NCI-H2196 treated with DMSO at 0.1 percent for 48 hours (cell line): ENCODE measurements around the gene LRRC32.

Source experiments
- DNase-seq: peaks from one replicate; lab custom pipeline; 2025; ENCODE audit not compliant: unreplicated experiment; lab: John Stamatoyannopoulos, UW

Gene LRRC32

DNA sequence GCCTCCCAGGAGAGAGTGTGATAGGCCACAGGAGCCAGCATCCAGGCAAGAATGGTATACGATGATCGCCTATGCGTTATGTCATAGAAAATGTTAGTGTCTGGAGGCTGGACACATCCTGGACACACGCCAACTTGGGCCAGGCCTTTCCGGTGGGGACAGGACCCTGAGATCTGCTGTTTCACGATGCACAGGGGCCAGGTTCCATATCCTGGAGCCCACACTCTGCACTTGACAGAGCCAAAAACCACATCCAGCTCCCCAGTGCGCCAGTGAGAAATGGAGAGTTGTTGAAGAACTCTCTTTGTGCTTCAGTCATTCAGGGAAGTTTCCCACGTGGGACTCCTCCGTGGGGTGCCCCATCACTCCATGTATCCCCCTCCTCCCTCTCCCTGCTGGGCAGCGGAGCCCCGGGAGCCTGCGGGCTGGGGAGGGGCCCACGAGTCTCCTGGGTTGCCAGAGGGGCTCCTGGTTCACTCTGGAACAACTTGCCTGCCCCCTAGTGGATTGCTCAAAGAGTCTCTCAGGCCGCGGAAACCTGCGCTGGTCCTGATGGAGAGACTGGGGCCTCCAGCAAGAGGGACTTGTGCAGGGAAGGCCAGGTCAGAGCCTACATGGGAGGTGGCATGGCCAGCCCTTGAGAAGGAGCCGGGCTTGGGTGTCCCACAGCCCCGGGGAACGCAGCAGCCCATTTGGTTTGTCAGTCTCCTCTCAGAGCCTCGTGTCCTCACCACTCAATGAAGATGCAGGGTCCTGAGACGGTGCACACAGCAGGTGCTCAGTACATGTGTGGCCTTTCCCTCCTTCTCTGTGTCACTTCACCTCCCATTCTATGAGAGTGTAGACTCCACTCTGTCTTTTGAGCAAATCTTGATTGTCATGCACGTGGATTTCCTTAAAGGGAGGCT, 10.2 kb upstream of the LRRC32 start:
- DNase-seq = peak; percentile 13

DNA sequence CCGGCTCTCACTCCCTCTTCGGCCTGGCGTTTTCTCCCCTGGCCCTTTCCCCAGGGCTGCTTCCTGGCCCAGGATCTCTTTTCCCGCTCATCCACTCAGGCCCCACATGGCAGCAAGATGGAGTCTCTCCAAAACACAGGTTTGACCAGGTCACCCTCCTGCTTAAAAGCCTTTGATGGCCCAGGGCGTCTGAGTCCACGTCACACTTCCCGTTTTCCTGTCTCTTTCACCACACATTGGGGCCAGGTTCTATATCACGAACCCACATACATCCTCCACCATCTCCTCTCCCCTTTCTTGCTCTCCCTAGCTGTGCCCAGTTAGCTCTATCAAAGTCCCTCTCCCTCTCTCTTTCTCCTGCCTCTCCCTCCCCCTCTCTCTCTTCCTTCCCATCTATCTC, 7.8 kb upstream of the LRRC32 start:
- DNase-seq = no peak

DNA sequence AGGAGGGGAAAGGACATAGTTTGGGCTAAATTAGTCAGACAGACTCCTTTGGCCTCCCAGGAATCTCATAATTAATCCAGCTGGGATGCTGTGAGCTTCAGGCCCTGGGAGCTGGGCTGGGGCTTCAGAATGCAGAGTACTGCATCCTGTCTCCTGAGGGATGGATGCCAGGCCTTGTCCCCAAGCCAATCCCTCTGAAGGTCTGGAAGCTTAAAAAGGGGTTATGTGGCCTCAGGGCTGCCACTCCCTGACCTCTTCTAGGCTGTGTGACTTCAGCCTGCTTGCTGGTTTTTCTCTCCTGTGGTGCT, 6.9 kb upstream of the LRRC32 start:
- no peak for DNase-seq

DNA sequence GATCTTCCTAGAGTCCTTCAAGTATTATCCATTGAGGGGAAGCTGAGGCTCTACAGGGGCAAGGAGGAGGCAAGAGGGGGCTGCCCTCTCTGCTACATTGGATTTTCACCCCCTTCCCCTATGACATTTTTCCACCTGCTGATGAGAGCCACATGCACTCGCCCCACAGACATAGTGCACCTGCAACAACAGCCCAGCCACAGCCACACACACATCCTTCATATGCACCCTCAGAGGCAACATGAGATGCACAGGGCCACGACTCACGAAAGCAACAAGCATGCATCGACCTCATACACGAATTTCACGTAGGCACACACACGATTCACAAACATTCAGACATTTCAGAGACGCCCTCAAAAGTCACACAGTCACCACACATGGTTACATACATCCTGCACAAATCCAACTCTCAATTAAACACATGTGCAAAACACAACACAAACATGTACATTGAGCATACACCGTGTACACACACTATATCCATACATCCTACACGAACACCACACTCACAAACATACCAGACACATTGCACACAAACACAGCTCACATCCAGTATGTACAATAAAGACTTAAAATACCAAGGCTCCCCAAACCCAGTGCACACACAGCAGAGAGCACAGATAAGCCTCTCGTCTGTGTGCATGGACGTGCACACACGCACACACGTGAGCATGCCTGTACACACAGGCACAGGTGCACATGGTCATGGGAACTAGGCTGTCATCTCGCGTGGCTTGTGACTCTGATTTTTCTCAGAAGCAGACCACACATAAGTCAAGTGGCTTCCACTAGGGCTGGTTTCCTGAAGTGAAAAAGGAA, 6.3 kb upstream of the LRRC32 start:
- no peak for DNase-seq

DNA sequence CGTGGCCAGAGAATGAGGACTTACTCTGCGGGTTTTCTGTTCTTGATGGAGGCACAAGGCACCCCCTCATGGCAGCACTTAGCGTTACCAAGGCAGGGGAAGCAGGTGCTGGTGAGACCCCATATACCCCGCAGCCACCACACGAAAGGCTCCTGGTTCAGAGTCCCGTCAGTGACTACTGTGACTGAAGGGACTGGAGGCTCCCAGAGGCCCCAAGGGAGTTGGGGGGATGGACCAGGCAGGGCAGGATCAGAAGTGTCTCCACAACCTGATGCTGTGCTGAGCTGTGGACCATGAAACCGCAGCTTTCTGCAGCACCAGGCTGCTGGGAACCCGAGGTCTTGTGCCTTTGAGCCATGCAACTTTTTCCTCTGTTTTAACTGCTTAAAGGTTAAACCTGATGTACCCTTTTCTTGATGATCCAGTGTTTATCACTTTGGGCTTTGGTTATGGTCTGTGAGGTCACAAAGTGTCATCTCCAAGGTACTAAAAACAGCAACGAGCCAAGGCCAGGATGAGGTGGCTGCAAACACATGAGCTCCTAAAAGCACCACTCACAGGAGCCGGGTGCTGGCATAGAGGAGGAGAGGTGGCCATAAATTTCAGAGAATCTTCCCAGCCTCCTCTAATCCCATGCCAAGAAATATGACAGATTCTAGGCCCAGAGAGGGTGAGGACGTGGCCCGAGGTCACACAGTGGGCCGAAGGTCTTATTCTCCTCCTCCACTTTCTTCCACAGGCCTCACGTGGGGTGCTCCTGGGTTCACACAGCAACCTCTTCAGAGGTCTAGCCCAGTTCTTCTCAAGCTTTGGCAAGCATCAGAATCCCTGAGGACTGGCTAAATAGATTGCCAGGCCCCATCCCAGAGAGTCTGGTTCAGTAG, 4.2 kb upstream of the LRRC32 start:
- no peak for DNase-seq

DNA sequence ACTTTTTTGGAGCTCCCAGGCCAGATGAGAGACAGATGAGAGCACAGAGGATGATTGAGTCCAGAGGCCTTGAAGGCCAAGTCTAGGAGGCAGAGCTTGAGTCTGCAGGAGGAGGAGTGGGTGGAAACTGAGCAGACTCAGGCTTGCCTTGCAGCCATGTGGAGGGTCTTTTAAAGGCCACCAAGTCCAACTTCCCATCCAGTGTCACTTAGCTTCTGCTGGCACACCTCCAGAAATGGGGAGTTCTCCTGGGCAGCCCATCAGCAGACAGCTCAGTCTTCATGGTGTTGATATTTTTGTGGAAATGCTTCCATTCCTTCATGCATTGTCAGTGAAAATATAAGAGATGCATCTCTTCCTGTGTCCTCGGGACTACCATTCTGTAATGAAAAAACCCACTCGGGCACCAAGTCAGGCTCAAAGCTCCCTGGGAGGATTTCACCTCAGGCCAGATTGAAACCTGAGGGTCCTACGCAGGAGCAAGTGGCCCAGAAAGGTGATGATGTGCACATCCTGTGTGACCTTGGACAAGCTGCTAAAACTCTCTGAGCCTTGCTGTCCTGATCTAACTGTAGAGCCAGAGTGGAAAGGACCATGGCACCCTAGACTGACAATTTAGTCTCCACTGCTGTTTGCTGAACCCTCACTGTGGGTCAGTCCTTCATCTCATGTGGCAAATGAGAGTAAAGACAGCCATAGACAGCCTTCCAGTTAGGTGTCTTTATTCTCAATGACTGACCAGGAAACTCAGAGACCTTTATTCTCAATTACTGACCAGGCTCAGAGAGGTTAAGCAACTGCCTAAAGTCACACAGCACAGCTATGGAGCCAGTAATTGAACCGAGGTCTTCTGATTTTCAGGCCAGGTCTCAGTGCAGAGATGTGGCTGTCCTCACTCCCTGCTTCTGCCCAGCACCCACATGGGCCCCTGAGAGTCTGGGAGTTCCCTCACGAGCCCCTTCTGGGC, 2.9 kb upstream of the LRRC32 start:
- no peak for DNase-seq

DNA sequence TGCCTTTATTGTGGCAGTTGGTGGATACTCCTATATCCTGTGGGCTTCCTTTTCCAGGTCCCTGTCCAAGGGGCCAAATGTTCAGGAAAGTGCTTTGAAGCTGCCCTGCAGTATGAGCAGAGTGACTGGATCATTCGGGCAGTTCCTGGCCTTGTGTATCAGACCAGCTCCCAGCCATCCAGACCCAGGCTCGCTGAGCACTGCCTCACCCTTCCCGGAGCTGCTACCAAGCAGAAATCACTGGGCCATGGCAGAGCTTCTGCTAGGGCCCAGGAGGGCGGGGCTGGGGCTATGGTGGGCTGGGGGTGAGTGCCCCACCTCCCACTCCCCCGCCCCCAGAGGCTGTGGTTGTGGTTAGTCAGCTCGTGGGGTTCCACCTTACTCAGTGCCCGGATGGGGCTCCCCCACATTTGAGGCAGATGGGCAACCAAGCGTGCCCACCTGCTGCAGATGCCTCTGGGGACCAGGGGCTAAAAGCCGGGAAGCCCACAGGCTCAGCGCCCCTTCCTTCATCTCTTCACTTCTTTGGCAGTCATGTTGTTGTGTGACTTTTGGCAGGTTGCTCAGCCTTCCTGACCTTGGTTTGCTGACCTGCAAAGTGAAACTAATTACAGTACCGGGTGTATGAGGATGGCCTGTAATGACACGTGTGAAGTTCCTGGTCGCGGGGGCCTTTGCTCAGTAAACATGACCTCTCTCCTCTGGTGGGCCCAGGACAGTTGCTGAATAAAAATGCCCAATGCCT, 2.1 kb upstream of the LRRC32 start:
- DNase-seq = no peak

DNA sequence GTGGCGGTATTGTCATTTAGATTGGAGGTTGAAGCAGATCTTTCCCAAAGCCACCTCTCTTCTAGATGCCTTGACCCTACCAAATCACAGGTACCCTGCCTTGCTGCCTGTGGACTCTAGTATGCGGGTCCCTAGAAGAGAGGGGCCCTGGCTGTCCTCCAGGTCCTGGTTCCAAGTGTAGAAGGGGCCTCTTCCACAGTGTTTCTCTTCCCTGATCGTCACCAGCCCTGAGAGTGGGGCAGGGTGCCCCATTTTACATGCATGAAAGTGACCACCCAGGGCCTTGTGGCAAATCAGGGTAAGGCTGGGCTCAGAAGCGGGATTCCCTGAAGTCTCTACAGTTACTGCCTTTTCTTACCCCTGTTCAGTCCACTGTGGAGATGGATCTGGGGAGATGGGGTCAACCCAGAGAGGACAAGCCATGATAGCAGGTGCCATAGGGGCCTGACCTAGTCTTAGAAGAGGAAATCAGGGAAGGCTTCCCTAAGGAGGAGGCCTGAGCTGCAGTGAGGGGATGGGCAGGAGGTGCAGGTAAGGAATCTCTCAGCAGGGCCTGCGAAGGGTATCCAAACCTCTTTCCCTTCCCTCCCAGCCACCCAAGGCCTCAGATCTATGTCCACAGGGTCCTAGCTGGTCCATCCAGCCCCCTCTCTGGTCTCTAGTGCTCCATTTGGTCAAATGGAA, 1.2 kb upstream of the LRRC32 start:
- DNase-seq = no peak

DNA sequence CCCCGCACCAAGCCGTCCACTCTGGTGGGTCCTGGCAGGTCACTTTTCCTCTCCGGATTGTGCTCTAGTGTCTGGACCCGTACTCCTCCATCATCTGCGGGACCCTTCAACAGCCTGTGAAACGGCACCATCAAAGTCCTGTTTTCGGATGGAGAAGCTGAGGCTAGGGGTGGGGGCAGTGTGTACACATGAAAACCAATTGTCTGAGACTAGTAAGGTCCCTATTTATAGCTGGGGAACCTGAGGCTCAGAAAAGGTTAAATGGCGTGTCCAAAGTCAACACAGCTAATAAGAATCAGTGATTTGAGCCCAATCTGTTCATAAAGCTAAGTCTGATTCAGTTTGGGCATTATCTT, 668 bp upstream of the LRRC32 start:
- DNase-seq = no peak

DNA sequence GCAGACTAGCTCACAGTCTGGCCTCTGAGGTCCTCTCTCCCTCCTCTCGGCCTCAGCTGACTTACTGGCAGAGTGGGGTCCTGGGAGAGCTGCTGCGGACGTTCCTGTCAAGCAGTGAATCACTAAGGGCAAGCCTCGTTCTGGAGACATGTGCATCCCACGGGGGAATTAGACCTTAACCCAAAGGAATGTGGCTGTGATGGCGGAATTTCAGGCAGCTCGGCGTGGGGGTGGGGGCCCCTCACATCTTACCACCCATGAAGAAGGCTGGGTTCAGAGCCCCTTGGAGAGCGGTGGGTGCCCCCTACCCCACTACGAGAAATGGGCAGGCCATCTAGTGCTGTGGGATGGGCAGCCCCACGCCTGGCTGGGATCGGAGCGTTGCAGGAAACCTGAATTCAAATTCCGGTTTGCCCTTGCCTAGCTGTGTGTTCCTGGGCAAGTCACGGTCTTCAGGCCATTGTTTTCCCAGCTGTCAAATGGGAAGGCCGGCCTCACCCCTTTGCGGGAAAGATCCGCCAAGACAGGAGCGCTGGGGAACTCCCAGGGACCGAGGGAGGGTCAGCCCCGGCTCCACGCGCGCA, 554 bp downstream of the LRRC32 start:
- no peak for DNase-seq

DNA sequence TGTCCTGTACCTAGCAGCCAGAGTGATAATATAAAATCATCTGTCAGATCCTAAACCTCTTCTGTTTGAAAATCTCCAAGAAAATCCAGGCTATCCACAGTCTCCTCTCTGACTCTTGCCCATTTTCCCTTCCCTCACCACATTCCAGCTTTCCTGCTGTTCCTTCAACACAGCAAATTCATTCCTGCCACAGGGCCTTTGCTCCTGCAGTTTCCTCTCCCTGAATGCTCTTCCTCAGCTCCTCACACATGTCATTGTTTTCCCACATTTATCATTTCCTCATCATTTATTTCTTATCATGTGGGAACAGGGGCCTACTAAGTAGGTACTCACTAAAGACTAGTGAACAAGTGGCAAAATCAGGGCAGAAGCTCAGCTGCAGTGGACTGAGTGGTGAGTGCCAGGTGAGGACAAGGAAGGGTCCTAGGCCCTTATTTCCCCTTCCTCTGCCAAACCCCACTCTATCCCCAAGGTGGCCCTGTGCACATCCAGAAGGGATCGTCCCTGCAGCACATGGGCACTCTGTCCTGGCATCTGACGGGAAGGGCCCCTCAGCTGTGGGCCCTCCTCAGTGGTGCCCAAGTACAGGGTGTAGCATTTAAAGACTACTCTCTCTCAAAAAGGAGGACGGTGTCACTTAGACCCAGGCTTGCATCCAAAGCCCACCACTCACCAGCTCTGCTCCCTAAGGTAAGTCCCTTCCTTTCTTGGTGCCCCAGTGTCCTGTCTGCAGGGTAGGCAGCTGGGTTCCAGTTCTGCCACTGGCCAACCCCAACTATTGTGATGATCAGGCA, 2.0 kb downstream of the LRRC32 start:
- no peak for DNase-seq

DNA sequence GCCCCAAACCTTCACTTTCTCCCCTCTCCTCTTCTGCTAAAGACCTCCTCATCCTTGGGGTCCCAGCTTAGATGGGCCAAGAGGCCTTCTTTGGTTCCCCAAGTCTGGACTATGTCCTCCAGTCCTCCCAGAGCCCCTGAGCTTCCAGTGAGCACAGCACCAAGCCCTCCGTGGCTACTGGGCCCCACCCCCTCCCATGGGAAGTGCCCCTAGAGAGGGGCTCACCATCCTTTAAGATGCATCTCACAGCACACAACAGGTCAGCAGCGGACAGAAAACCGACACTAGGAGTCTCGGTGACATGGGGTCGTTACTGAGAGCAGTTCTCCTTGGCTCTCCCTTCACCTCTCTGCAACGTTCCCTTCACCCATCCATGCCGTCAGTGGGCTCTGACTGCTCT, 2.7 kb downstream of the LRRC32 start:
- DNase-seq = no peak

DNA sequence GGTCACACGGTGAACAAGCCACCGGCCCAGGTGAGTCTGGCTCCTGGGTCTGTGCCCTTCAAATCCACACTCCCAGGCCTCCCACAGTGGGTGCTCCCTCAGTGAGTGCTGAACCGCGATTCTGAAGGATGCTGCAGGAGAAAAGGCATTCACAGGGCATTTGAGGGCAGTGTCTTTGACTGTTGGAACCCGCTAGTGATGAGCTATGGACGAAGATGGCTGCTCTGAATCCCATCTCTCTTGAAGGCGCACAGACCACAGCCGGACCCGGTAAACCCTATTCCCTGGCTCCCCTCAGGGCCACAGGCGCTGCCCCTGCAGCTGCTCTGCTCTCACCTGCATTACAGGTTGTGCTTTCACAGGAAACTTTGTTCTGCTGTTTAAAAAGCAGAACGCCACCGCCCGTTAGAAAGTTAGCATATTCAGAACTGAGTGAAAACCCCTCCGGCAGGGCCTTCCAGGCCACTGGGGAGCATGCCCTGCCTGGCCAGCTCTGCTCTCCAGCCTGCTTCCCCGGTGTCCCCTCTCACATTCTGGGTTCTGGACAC, 3.2 kb downstream of the LRRC32 start:
- no peak for DNase-seq

DNA sequence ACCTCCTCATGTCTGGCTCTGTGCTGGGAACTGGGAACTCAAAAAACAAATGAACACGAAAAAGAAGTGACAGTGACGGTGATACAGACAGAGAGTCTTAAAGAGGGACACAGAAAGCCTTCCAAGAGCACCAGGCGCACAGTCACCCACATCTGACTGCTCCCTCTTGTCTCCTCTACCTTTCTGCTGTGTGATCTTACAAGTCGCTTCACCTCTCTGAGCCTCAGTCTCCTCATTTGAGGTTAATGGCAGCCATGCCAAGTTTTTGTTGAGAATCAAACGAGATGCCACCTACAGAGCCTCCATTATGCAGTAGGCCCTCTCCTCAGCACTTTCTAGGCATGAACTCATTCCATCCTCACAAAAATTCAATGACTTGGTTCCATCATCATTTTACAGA, 3.7 kb downstream of the LRRC32 start:
- DNase-seq = no peak

DNA sequence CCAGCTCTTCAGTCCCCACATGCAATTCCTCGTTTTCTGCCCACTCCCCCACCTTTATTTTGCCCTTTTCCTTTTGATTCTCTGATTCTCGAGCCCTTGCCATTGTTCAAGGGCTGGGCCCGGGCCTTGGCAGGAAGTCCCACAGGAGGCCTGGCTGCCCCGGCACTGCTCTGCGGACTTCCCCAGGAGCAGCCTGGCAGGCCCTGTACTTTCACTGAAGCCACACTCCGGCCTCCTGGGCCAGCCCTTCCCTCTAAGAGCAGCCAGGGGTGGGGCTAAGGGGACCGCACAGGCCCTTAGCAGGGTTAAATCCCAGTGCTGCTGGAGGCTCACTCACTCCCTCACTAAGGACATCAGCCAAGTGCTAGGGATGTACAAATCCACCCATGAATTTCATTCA, 4.1 kb downstream of the LRRC32 start:
- no peak for DNase-seq

DNA sequence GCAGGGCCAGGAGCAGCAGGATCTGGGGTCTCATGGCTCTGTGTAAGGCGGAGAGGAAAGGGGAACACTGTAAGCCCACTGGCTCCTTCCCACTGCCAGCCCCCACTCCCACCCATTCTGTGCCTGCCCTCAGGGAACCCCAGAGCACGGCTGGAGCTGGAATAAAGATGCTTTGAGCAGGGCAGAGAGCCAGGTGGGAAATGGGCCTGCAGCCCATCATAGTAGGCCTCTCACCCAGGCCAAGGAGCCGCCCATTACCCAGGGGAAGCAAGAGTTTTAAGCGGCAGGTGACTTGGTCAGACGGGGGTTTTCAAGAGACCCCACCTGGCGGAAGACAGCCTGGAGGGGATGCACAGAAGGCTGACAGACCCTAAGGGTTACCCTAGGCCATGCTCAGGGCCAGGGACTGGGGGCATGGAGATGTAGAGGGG, 4.6 kb downstream of the LRRC32 start:
- no peak for DNase-seq

DNA sequence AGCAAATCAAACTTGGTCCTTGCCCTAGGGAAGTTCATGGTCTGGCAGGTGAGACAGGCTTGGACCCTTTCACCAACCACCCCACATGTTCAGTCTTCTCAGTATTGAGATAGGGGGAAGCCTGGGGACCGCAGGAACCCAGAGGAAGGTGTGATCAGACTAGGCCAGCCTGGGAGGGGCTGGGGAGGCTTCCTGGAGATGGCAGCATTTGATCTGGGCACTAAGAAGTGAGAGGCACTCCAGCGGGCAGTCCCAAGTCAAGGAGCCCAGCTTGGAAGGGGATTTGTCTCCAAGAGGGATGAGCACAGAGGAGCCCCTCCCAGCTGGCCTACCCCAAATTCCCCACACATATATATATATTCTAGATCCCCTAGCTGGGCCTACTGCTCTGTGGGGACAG, 5.4 kb downstream of the LRRC32 start:
- no peak for DNase-seq
